CD4-positive, alpha-beta T cell treated with Interferon gamma for 1 hour (primary cell): ENCODE results near the gene LPP.
A peak's percentile ranks its signal among the peaks of the same experiment; 100 is the strongest.

ENCODE experiments used
- DNase-seq: peaks from one replicate; pipeline ENCODE4 v3.0.0-alpha.2; 2020

Gene LPP

GRCh38 chr3:188139466-188139865 is 14.5 kb upstream of the LPP start:
- DNase-seq, result no peak

- DNase-seq, result no peak
Measured at GRCh38 chr3:188146219-188146618, 7.7 kb upstream of the LPP start.

DNA sequence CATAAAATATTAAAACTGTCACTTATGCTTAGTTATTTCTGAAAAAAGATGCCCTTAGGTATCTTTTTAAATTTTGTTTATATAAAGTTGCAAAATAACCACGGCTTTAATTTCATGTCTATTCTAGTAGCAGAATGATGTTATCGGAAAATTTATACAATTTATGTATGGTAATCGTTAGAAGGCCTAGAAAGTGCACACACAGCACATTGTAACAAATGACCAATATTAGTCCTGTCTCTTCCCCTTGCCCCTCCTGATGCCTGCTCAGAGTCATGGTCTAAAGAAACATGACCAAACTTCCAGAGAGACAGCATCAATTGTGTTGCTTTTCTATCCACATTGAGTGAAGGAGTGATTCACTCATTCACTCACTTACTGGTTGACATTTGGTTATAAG is 6.2 kb upstream of the LPP start:
- DNase-seq, result no peak

GRCh38 chr3:188148318-188148717 is 5.6 kb upstream of the LPP start:
- DNase-seq, result no peak

- no peak for DNase-seq
Measured at GRCh38 chr3:188149587-188149986, 4.4 kb upstream of the LPP start.

DNA sequence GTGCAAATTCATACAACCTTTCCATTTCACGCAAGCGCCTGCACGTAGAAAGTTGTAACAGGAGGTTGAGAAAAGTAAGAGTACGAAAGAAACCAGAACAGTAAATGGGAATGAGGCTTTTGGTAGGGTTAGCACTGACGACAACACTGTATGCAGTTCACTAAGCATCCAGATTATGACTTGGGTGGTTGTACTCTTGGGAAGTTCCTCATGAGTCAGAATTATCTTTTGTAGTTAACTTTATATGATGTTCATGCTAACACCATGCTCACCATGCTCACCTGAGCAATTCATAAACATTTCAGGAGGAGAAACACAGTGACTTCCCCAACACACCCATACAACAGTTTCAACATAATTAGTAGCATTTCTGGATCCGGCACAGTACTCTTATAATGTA is 3.0 kb upstream of the LPP start:
- no peak for DNase-seq

DNA sequence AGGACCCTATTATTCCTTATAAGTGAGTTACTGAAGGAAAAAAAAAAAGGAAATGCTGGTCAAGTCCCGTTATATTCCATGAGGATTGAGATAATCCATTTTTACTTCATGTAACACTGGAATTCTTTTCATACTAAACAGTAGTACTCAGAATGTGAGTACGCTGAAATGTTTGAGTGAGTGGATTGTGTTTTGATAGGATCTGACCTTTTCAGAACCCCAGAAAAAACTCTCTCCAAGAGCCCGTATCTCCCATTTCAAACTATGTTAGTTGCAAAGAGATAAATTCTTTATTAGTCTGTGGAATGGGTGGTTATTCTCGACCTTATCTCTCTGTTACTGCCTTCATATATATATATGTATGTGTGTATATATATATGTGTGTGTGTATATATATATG is 2.5 kb upstream of the LPP start:
- DNase-seq, result no peak

GRCh38 chr3:188152660-188153436 is 1.1 kb upstream of the LPP start:
- DNase-seq, result no peak

- peak; percentile 52 for DNase-seq
Measured at GRCh38 chr3:188153437-188154013, 432 bp upstream of the LPP start.

DNA sequence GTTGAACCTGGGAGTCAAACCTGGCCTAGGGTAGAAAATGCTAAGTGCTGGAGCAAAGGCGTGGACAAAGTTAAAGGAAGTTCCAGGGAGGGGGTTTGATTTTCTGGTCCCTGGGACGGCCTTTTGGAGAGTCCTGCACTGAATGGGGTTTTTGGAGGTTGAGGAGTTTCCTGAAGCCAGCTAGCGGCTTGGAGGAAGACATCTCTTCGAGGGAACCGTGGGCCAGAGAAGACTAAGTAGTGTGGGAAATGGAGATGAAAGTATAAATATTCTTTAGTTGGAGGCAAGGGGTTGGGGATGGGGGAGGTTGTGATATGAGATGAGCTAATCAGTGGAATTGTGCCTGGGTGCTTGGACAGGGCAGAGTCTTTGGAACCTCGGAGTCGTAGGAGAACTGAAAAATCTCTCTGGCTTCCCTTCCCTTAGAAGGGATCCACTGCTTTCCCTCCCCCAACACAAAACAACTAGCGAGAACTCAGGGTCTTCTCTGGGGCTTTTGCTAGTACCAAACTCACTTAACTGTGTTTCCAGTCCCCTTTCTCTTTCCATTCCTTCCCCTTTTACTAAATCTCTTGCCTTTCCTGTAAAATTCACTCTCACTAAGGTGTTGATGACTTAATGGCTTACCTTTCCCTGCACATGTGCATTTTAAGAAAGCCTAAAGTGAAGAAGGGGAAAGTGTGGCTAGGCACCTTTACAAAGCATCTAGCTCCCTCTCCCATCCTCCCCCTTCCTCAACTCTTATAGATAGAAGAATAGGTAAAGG is 1.0 kb downstream of the LPP start:
- DNase-seq, result no peak

GRCh38 chr3:188156056-188156455 is 2.1 kb downstream of the LPP start:
- DNase-seq, result no peak

DNA sequence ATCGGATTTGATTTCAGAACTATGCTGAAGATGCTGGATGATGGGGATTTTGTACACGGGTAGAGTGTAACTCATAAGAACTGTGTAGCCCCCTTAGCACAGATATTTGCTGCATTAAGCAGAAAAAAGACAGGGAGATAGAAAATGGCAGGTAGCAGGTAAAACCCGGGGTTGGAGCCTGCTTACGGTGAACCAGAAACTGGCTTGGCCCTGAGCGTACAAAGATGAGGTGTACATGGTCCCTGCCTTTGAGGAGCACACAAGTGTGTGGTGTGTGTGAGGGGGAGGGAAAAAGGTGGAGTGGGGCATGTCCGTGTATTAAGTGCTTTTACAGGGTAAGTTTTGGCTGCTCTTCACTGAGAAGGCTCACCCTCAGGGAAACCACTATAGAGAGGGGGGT is 3.5 kb downstream of the LPP start:
- no peak for DNase-seq

GRCh38 chr3:188157971-188158370 is 4.0 kb downstream of the LPP start:
- DNase-seq, result no peak

- no peak for DNase-seq
Measured at GRCh38 chr3:188158731-188159310, 4.9 kb downstream of the LPP start.

GRCh38 chr3:188160751-188161150 is 6.8 kb downstream of the LPP start:
- no peak for DNase-seq

DNA sequence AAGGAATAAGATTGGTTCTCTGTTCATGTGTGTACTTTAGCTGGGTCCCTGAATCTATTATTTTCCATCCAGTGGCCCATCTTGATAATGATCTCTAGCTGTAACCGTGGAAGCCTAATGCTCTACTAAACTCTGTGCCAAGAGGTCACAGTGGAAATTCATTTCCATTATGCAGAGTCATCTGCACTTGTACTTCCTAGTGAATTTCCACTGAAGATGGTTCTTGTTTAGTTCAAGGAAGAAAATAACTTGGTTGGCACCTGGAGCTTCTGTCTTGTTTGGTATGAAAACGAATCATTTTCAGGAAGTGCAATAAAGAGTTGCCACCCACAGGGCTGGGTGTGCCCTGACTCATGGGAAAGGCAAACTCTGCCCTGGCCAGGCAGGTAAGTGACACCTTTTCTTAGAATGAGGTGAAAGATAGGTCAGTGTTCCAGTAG is 10.3 kb downstream of the LPP start:
- no peak for DNase-seq

GRCh38 chr3:188165596-188165995 is 11.6 kb downstream of the LPP start:
- DNase-seq, result no peak

DNA sequence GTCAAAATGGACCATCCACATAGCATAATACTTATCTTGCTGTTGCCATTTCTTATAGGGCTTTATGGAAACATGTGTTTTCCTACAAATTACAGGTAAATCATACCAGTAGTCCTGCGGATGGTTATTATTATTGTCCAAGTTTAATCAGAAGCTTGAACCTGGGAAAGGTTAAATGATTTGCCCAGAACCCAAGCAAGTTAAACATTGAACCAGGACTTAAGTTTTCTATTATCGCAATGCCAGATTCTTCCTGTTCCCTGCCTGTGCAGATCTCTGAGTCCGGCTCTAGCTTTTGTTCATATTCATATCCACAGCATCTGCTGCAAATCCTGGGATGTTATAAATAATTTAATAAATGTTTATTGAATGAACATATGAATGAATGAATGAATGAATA is 12.5 kb downstream of the LPP start:
- no peak for DNase-seq

DNA sequence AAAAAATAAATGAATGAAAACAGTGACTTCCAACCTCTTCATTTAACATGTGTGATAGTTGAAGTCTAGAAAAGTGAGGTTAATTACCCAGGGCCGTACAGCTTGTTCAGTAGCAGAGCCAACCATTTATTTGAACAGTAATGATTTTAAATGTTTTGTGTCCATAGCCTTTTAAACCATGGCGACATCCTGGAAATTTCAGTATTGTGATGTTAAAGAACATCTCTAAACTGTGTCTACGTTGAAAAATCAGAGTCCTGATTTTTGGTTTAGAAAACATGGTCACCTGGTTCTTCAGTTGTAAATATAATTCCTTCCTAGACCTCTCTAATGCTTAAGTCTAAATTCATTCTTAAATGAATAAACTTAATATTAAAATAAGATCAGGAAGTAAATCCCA is 14.2 kb downstream of the LPP start:
- no peak for DNase-seq

- no peak for DNase-seq
Measured at GRCh38 chr3:188168648-188169047, 14.7 kb downstream of the LPP start.

DNA sequence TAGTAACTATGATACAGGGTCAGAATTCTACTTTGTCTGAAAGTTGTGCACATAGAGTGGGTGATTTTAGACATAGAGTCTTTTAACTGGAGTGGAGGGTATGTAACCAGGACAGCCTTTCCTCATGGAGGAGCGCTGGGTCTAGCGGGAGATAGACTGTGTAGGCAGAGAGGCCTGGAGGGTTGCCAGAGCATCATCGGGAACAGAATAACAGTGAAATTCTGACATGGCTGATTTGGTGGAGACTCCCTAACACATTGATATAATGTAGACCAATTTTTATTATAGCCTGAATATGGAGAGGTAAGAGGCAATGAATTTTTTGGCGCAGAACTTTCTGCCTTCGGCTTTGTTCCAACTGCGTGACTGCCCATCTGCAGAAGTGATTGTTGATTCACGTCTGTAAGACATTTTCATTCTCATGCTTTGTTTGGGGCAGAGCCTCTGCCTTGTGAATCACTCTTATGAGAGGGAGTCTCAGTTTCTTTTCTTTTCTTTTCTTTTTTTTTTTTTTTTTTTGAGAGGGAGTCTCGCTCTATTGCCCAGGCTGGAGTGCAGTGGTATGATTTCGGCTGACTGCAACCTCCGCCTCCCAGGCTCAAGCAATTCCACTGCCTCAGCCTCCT is 16.0 kb downstream of the LPP start:
- DNase-seq, result no peak

- peak; percentile 51 for DNase-seq
Measured at GRCh38 chr3:188170461-188171459, 16.8 kb downstream of the LPP start.
